ENCODE data around the gene MAN2B1.

MAN2B1 gene

GRCh38 chr19:12610540-12611360, 55.8 kb downstream of the MAN2B1 start, which contains the start of the genes ZNF490 and ZNF791:
Gene ZNF490, minus strand, starts transcription at chr19:12610813. Its CDS starts 133 bp downstream, at chr19:12610680.
Gene ZNF791, plus strand, starts transcription at chr19:12610920. Its CDS starts 160 bp downstream, at chr19:12611080.
- DNase-seq = peak; percentile 97

GRCh38 chr19:12607631-12608030, 58.9 kb downstream of the MAN2B1 start:
- no peak for DNase-seq

- no peak for DNase-seq
Measured at GRCh38 chr19:12606796-12607195, 59.7 kb downstream of the MAN2B1 start.

DNA sequence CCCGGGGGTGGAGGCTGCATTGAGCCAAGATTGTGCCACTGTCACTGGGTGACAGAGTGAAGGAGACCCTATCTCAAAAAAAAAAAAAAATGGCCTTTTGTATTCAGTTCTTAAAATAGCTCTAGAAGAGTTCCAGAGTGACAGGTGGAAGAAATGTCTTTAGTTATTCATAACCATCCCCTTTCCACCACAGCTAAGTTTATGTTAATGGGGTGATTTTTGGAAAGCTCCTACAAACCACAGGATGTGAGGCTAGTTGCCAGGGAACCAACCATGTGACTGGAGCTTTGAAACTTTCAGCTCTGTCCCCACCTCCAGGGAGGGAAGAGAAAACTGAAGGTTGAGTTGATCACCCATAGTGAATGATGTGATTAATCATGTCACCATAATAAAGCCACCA, 62.8 kb downstream of the MAN2B1 start:
- no peak for DNase-seq

- DNase-seq = no peak
Measured at GRCh38 chr19:12597594-12597993, 68.9 kb downstream of the MAN2B1 start.

DNA sequence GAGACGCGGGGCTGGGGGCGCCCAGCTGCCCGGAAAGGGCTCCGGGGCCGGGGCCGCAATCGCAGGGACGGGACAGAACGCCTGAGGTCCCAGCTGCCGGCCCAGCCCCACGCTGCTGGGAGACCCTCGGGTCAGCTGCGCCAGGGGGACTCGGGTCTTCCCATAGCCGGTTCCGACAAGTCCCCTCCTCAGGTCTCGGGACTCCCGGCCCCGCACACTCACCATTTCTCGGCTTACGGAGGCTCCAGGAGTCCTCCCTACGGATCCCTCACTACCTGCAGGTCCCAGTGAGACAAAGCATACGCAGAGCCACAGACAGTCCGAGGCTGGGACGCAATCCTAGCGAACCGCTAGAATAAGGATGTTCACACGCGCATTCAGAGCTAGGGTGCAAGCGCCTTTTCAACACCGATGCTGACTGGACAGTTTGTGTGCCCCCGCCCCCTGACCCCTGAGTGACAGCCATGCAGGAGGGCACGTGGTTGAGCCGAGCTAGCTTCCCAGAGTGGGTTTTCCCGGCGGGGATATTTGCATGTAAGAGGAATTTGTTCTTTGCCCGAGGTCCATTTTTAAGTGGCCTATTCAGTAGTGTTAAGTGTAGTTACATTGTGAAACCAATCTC, 69.5 kb downstream of the MAN2B1 start:
- DNase-seq = no peak

Measured in NCI-H1105 (cell line).